ENCODE measurements around the gene ETNPPL.
"Not testable (repeated sequence)": the region's sequence is repeated elsewhere in the genome, so short reads cannot be mapped to it uniquely, and the experiment has no call there.

The ETNPPL gene

DNA sequence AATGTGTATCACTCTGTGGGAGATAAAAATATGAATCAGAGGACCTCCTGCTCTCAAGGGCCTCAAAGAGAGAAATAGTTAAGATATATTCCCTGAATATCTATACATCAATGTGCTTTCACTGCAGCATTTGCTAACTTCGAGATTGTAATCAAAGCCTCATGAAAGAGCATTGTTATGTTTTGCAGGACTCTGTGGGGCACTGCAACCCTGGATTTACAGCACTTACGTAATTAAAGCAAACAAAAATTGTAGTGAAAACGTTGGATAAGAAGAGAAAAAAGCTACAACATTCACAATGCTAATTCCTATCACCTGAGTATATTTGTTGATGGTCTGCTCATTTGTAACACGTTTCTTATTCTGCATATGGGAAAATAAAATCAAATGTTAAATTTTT, 48.0 kb downstream of the ETNPPL start:
- TF ChIP-seq EZH2phosphoT487 (IDR thresholded peaks at IDR 0.05; ENCODE audit: low read depth): no peak
- TF ChIP-seq, protein P1, sequence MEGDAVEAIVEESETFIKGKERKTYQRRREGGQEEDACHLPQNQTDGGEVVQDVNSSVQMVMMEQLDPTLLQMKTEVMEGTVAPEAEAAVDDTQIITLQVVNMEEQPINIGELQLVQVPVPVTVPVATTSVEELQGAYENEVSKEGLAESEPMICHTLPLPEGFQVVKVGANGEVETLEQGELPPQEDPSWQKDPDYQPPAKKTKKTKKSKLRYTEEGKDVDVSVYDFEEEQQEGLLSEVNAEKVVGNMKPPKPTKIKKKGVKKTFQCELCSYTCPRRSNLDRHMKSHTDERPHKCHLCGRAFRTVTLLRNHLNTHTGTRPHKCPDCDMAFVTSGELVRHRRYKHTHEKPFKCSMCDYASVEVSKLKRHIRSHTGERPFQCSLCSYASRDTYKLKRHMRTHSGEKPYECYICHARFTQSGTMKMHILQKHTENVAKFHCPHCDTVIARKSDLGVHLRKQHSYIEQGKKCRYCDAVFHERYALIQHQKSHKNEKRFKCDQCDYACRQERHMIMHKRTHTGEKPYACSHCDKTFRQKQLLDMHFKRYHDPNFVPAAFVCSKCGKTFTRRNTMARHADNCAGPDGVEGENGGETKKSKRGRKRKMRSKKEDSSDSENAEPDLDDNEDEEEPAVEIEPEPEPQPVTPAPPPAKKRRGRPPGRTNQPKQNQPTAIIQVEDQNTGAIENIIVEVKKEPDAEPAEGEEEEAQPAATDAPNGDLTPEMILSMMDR (IDR thresholded peaks at IDR 0.05; ENCODE audit: low read depth, low read length): no peak

DNA sequence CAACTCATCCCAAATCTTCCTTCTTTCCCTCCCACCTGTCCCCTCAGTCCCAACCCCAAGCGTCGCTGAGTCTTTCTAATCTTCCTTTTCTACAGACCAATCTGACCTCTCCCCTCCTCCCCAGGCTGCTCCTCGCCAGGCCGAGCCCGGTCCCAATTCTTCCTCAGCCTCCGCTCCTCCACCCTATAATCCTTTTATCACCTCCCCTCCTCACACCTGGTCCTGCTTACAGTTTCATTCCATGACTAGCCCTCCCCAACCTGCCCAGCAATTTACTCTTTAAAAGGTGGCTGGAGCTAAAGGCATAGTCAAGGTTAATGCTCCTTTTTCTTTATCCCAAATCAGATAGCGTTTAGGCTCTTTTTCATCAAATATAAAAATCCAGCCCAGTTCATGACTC, 52.3 kb downstream of the ETNPPL start:
- H3K4me1 ChIP-seq (ENCODE audit: low read length); H3K9ac ChIP-seq (ENCODE audit: low read length); H3K27me3 ChIP-seq (ENCODE audit: low read depth, low read length); H2AFZ ChIP-seq (ENCODE audit: low read depth, low read length); H3K36me3 ChIP-seq (replicated peaks; ENCODE audit: low read depth, low read length); H3K79me2 ChIP-seq (ENCODE audit: low read length); H3K9me3 ChIP-seq (ENCODE audit: insufficient read depth, low read length); H3K27ac ChIP-seq (ENCODE audit: low read length); H3K4me3 ChIP-seq (ENCODE audit: low read length); H3K4me2 ChIP-seq (ENCODE audit: low read length); H4K20me1 ChIP-seq (ENCODE audit: insufficient read depth, low read length): not testable (repeated sequence)

More for the DNA sequence above, 48.0 kb downstream of the ETNPPL start:
- no peaks in the 10 kb centered on the region for H3K27me3 ChIP-seq (ENCODE audit: low read depth, low read length)
- H3K79me2 ChIP-seq (ENCODE audit: low read length): no peaks in the 10 kb centered on the region
- H3K27ac ChIP-seq (ENCODE audit: low read length): no peak overlapping the region
- H3K4me3 ChIP-seq (ENCODE audit: low read length): no peak overlapping the region
- no peak overlapping the region for H2AFZ ChIP-seq (ENCODE audit: low read depth, low read length)
- no peaks in the 10 kb centered on the region for H3K4me1 ChIP-seq (ENCODE audit: low read length)
- no peaks in the 10 kb centered on the region for H4K20me1 ChIP-seq (ENCODE audit: insufficient read depth, low read length)
- H3K36me3 ChIP-seq (replicated peaks; ENCODE audit: low read depth, low read length): no peaks in the 10 kb centered on the region
- H3K4me2 ChIP-seq (ENCODE audit: low read length): no peak overlapping the region
- no peaks in the 10 kb centered on the region for H3K9me3 ChIP-seq (ENCODE audit: insufficient read depth, low read length)
- H3K9ac ChIP-seq (ENCODE audit: low read length): no peak overlapping the region

DNA sequence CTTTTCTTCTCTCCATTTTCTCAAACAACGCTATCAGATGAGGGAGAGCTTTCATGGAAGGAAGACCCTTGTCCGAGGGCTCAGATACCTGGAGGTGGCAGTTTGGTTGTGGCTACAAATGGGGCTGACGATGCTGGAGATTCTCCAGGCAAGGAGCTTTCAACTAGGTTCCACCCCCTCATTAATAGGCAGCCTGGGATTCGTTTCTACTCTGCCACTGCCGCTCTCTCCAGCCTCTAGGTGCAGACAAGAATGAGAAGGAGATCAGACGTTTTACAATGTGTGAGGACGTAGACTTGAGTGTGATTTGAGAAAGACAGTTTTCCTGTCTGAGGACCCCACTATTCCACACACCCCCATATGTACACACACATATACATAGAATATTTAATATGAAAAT, 53.1 kb downstream of the ETNPPL start:
- no peak overlapping the region for H2AFZ ChIP-seq (ENCODE audit: low read depth, low read length)

DNA sequence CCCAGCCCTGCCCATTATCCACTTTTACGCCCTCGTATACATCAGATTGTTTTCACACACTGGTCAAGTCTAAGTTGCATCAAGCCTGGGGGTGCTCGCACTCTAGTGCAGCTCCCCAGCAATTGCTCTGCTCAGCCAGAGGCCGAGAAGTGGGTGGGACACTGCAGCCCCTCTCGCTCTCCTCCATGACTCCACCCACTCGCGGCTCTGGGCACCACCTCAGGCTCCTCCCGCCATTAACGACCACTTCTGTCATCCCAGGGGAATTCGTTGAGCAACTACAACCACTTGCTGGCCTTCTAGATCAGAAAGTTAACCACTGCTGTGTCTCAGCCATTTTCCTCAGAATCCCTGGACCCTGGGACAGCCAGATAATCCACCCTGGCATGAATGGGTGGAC, 53.6 kb downstream of the ETNPPL start:
- no peaks in the 10 kb centered on the region for H3K79me2 ChIP-seq (ENCODE audit: low read length)
- TF ChIP-seq, protein P1 (IDR thresholded peaks at IDR 0.05; ENCODE audit: low read depth, low read length): no peak
- no peak for TF ChIP-seq EZH2phosphoT487 (IDR thresholded peaks at IDR 0.05; ENCODE audit: low read depth)
- no peaks in the 10 kb centered on the region for H3K36me3 ChIP-seq (replicated peaks; ENCODE audit: low read depth, low read length)
- no peaks in the 10 kb centered on the region for H4K20me1 ChIP-seq (ENCODE audit: insufficient read depth, low read length)
- no peak overlapping the region for H3K4me2 ChIP-seq (ENCODE audit: low read length)
- no peaks in the 10 kb centered on the region for H3K4me1 ChIP-seq (ENCODE audit: low read length)
- H3K9ac ChIP-seq (ENCODE audit: low read length): no peak overlapping the region
- no peak overlapping the region for H2AFZ ChIP-seq (ENCODE audit: low read depth, low read length)
- no peaks in the 10 kb centered on the region for H3K27me3 ChIP-seq (ENCODE audit: low read depth, low read length)
- H3K4me3 ChIP-seq (ENCODE audit: low read length): no peak overlapping the region
- H3K9me3 ChIP-seq (ENCODE audit: insufficient read depth, low read length): no peaks in the 10 kb centered on the region
- H3K27ac ChIP-seq (ENCODE audit: low read length): no peak overlapping the region

More for the DNA sequence above, 53.1 kb downstream of the ETNPPL start:
- Histone ChIP-seq H3K79me2 (ENCODE audit: low read length) (no peaks in the 10 kb centered on the region), H3K4me1 (ENCODE audit: low read length) (no peaks in the 10 kb centered on the region), H3K4me2 (ENCODE audit: low read length) (no peak overlapping the region), H3K27ac (ENCODE audit: low read length) (no peak overlapping the region), H3K27me3 (ENCODE audit: low read depth, low read length) (no peaks in the 10 kb centered on the region), H4K20me1 (ENCODE audit: insufficient read depth, low read length) (no peaks in the 10 kb centered on the region), H3K4me3 (ENCODE audit: low read length) (no peak overlapping the region), H3K36me3 (replicated peaks; ENCODE audit: low read depth, low read length) (no peaks in the 10 kb centered on the region), H3K9ac (ENCODE audit: low read length) (no peak overlapping the region), H3K9me3 (ENCODE audit: insufficient read depth, low read length) (no peaks in the 10 kb centered on the region)
- no peak for TF ChIP-seq EZH2phosphoT487 (IDR thresholded peaks at IDR 0.05; ENCODE audit: low read depth)
- TF ChIP-seq, protein P1 (IDR thresholded peaks at IDR 0.05; ENCODE audit: low read depth, low read length): no peak

DNA sequence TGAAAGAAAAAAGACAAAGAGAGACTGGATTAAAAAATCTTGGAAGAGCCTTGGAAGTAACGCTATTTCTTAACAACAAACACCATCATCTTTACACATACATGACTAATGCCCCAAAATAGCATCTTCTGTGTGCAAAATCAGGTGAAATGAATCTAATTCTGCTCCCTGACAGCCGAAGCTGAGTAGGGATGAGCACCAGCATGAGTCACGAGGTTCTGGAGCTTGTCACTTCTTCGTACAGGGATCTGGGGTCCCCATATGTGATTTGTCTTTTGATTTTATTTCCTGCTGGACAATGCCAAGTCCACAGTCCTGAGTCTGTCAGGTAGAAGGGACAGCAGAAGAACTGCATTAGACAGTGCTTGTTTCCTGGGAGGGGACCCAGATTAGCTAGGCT, 56.6 kb downstream of the ETNPPL start:
- Histone ChIP-seq H3K27ac (ENCODE audit: low read length) (no peak overlapping the region), H3K79me2 (ENCODE audit: low read length) (no peaks in the 10 kb centered on the region), H4K20me1 (ENCODE audit: insufficient read depth, low read length) (no peaks in the 10 kb centered on the region), H3K36me3 (replicated peaks; ENCODE audit: low read depth, low read length) (no peaks in the 10 kb centered on the region), H3K9me3 (ENCODE audit: insufficient read depth, low read length) (no peaks in the 10 kb centered on the region), H3K9ac (ENCODE audit: low read length) (no peak overlapping the region), H3K27me3 (ENCODE audit: low read depth, low read length) (no peaks in the 10 kb centered on the region), H3K4me1 (ENCODE audit: low read length) (no peaks in the 10 kb centered on the region), H3K4me3 (ENCODE audit: low read length) (no peak overlapping the region), H3K4me2 (ENCODE audit: low read length) (no peak overlapping the region), H2AFZ (ENCODE audit: low read depth, low read length) (no peak overlapping the region)
- TF ChIP-seq, protein P1 (IDR thresholded peaks at IDR 0.05; ENCODE audit: low read depth, low read length): no peak
- TF ChIP-seq EZH2phosphoT487 (IDR thresholded peaks at IDR 0.05; ENCODE audit: low read depth): no peak

Data from OCI-LY3 (cell line).